Ammon's horn (tissue), 1 donor: ENCODE data around the gene SMYD4.
"Not testable (repeated sequence)": the region's sequence is repeated elsewhere in the genome, so short reads cannot be mapped to it uniquely, and the experiment has no call there.

Experiments
- DNase-seq: peaks from one replicate; pipeline ENCODE4 v3.0.0-alpha.2; 2016; ENCODE audit warnings: low spot score

Gene SMYD4

GRCh38 chr17:1829592-1830257 lies at the start of gene SMYD4, which contains the start of gene RPA1:
SMYD4 (minus strand) TSS chr17:1829902; CDS start chr17:1827994, 1,908 bp downstream.
RPA1 (plus strand) TSS chr17:1830005; CDS start chr17:1830094, 89 bp downstream.
- peak; percentile 93 for DNase-seq

GRCh38 chr17:1878419-1879121 lies 48.9 kb upstream of the SMYD4 start:
- DNase-seq, result no peak

- no peak for DNase-seq
These were observed 45.9 kb upstream of the SMYD4 start for GRCh38 chr17:1875597-1875996.

GRCh38 chr17:1873418-1873817 lies 43.7 kb upstream of the SMYD4 start:
- no peak for DNase-seq

GRCh38 chr17:1872976-1873375 lies 43.3 kb upstream of the SMYD4 start:
- no peak for DNase-seq

- DNase-seq, result no peak
These were observed 42.6 kb upstream of the SMYD4 start for GRCh38 chr17:1872254-1872653.

GRCh38 chr17:1871756-1872155 lies 42.1 kb upstream of the SMYD4 start:
- DNase-seq, result no peak

GRCh38 chr17:1870592-1870991 lies 40.9 kb upstream of the SMYD4 start:
- no peak for DNase-seq

- no peak for DNase-seq
These were observed 38.4 kb upstream of the SMYD4 start for GRCh38 chr17:1868090-1868489.

GRCh38 chr17:1867307-1867706 lies 37.6 kb upstream of the SMYD4 start:
- no peak for DNase-seq

GRCh38 chr17:1865252-1866037 lies 35.7 kb upstream of the SMYD4 start:
- peak; percentile 7 for DNase-seq

- no peak for DNase-seq
These were observed 31.8 kb upstream of the SMYD4 start for GRCh38 chr17:1861391-1862010.

- no peak for DNase-seq
These were observed 31.3 kb upstream of the SMYD4 start for GRCh38 chr17:1860978-1861377.

GRCh38 chr17:1856462-1856861 lies 26.8 kb upstream of the SMYD4 start:
- not testable (repeated sequence) for DNase-seq

GRCh38 chr17:1853698-1854097 lies 24.0 kb upstream of the SMYD4 start:
- DNase-seq, result no peak

GRCh38 chr17:1852327-1852726 lies 22.6 kb upstream of the SMYD4 start:
- DNase-seq, result no peak

- DNase-seq, result no peak
These were observed 17.5 kb upstream of the SMYD4 start for GRCh38 chr17:1847191-1847590.

GRCh38 chr17:1843947-1844346 lies 14.2 kb upstream of the SMYD4 start:
- no peak for DNase-seq

- no peak for DNase-seq
These were observed 9.8 kb upstream of the SMYD4 start for GRCh38 chr17:1839516-1839915.

GRCh38 chr17:1834380-1835149 lies 4.9 kb upstream of the SMYD4 start:
- no peak for DNase-seq

GRCh38 chr17:1830288-1830687 lies 586 bp upstream of the SMYD4 start:
- DNase-seq, result peak; percentile 2

- DNase-seq, result peak; percentile 8
These were observed 498 bp downstream of the SMYD4 start for GRCh38 chr17:1829216-1829591.
